BE2C (cell line): Measurements from ENCODE around the gene AHNAK.
A peak's percentile ranks its signal among the peaks of the same experiment; 100 is the strongest.
"Not testable (repeated sequence)": the region's sequence is repeated elsewhere in the genome, so short reads cannot be mapped to it uniquely, and the experiment has no call there.

Experiments
- DNase-seq: peaks from one replicate; pipeline ENCODE4 v3.0.0-alpha.2; 2020
- H3K27me3 ChIP-seq: fragments of 250-450 bp; sonication (Bioruptor Pico); 2 replicates; pipeline ENCODE4 v1.5.1; 2020; ENCODE audit warnings: mild to moderate bottlenecking
- H3K36me3 ChIP-seq: fragments of 250-450 bp; sonication (Bioruptor Pico); 2 replicates; pipeline ENCODE4 v1.5.1; 2020; ENCODE audit warnings: mild to moderate bottlenecking
- H3K4me1 ChIP-seq: fragments of 250-450 bp; sonication (Bioruptor Pico); 2 replicates; pipeline ENCODE4 v1.5.1; 2020
- H3K4me3 ChIP-seq: 2 replicates; pipeline ENCODE4 v1.5.1; 2011; ENCODE audit warnings: low read depth, low read length
- H3K9me3 ChIP-seq: fragments of 250-450 bp; sonication (Bioruptor Pico); 2 replicates; pipeline ENCODE4 v1.5.1; 2020
- TF ChIP-seq, protein P1 (sequence below): IDR thresholded peaks from 2 replicates; pipeline ENCODE4 v1.5.1; 2012; ENCODE audit warnings: mild to moderate bottlenecking, low read depth, low read length

Gene AHNAK

DNA sequence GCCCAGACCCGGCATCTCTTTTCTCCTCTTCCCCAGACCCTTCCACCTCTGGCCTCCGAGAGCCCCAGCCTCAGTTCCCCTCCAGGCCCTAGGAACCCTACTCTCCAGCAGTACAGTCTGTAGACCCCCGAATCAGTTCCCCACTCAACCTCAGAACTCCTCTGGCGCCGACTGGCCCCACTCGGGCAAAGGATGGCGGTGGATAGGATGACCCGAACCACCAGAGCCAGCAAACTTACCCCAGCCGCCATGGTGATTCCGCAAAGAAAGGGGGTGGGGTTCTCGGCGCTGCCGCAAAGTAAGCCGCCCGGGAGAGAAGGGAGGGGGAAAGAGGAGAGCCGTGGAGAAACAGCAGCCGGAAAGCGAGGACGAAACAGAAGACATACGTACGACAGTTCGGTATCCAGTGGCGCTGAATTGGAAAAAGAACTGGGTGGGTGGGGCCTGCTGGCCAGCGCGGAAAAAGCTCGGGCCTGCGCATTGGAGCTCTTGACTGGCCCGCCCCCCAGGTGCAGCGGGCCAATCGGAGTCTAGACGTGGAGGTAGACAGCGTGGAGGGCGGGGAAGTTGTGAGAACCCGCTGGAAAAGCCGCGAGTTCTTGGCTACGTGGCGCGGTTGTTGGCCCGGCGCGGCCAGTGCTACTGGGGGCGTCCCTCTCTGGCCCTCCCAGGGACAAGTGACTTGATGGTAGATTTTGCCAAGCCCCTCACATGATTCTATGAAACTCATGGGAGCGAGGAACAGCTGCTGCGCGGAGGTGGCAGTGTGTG is 27.2 kb upstream of the AHNAK start, which contains the start of gene EEF1G:
EEF1G (minus strand) TSS at position 300 of the 771 bp plus-strand sequence; CDS start at position 251, 49 bp downstream.
- Histone ChIP-seq H3K36me3 (peaks cover 40% of the 10 kb centered on the region), H3K4me3 (peak within 1 kb of the TSS; percentile 92), H3K27me3 (no peaks in the 10 kb centered on the region), H3K4me1 (no peaks in the 10 kb centered on the region), H3K9me3 (no peaks in the 10 kb centered on the region)
- peak; percentile 94 for DNase-seq
- TF ChIP-seq, protein P1, sequence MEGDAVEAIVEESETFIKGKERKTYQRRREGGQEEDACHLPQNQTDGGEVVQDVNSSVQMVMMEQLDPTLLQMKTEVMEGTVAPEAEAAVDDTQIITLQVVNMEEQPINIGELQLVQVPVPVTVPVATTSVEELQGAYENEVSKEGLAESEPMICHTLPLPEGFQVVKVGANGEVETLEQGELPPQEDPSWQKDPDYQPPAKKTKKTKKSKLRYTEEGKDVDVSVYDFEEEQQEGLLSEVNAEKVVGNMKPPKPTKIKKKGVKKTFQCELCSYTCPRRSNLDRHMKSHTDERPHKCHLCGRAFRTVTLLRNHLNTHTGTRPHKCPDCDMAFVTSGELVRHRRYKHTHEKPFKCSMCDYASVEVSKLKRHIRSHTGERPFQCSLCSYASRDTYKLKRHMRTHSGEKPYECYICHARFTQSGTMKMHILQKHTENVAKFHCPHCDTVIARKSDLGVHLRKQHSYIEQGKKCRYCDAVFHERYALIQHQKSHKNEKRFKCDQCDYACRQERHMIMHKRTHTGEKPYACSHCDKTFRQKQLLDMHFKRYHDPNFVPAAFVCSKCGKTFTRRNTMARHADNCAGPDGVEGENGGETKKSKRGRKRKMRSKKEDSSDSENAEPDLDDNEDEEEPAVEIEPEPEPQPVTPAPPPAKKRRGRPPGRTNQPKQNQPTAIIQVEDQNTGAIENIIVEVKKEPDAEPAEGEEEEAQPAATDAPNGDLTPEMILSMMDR = no peak

DNA sequence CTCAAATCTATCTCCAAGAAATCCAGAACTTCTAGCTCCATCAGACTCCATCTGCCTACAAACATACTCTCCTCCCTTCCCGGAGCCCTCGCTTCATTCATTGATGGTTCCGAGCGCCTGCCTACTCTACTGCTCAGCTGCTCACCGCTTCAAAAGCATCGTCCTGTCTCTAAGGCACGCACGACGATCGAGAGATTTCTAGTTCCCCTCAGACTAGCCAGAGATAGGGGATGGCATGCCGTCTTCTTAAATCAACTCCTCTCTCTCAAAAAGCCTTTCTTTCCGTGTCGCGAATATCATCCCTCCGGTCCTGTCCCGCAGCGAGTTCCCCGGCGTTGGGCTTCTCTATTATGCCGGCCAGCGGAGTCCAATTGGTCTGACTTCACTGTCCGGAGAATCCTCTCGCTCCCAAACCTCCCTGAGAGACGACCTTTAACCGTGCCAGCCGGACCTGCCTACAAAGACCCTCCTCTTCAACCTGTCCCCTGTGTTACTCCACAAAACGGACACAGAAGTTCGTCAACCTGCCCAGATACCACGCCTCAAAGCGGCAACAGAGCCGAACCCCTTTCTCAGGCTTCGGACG is 26.5 kb upstream of the AHNAK start:
- Histone ChIP-seq H3K4me1 (no peaks in the 10 kb centered on the region), H3K27me3 (no peaks in the 10 kb centered on the region), H3K4me3 (peak overlapping the region; percentile 92), H3K36me3 (peaks cover 44% of the 10 kb centered on the region), H3K9me3 (no peaks in the 10 kb centered on the region)
- TF ChIP-seq, protein P1 = no peak
- no peak for DNase-seq

GRCh38 chr11:62572431-62572830 is 25.8 kb upstream of the AHNAK start:
- TF ChIP-seq, protein P1 = no peak
- Histone ChIP-seq H3K4me1 (no peaks in the 10 kb centered on the region), H3K9me3 (no peaks in the 10 kb centered on the region), H3K36me3 (peaks cover 44% of the 10 kb centered on the region), H3K4me3 (peak overlapping the region; percentile 92), H3K27me3 (no peaks in the 10 kb centered on the region)
- DNase-seq = no peak

DNA sequence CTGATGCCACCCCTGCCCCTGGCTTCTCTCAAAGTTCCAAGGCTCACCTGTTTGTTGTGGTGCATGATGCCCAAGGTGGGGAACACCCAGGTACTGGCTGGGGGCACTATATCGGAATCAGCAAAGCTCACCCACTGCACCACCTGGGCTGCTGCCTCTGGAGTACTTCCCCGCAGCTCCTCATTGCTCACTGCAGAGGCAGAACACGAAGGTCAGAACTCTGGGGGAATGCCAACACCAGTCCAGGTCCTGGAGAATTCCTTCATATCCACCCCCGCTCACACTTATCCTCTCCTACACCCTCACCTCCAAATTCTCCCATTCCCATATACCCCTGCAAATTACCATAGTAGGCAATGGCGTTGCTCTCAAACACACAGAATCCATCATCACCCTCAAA is 24.9 kb upstream of the AHNAK start:
- not testable (repeated sequence) for H3K4me3 ChIP-seq, H3K27me3 ChIP-seq, DNase-seq, H3K4me1 ChIP-seq, H3K9me3 ChIP-seq
- peaks cover 54% of the 10 kb centered on the region for H3K36me3 ChIP-seq

GRCh38 chr11:62570903-62571302 is 24.3 kb upstream of the AHNAK start:
- not testable (repeated sequence) for H3K4me3 ChIP-seq, DNase-seq, H3K27me3 ChIP-seq, H3K9me3 ChIP-seq, H3K4me1 ChIP-seq
- peaks cover 60% of the 10 kb centered on the region for H3K36me3 ChIP-seq

GRCh38 chr11:62569611-62570010 is 23.0 kb upstream of the AHNAK start:
- H3K4me1 ChIP-seq = no peaks in the 10 kb centered on the region
- H3K27me3 ChIP-seq = no peaks in the 10 kb centered on the region

More at GRCh38 chr11:62569611-62570010, 23.0 kb upstream of the AHNAK start:
- DNase-seq = no peak
- Histone ChIP-seq H3K4me3 (no peak overlapping the region), H3K9me3 (no peaks in the 10 kb centered on the region), H3K36me3 (peaks cover 65% of the 10 kb centered on the region)
- TF ChIP-seq, protein P1 = no peak
